Kidney glomerular epithelial cell (primary cell): Measurements from ENCODE around the gene CDC42BPA.
"Not testable (repeated sequence)": the region's sequence is repeated elsewhere in the genome, so short reads cannot be mapped to it uniquely, and the experiment has no call there.

Experiments used
- DNase-seq: peaks from one replicate; lab custom pipeline; 2025; lab: John Stamatoyannopoulos, UW

Gene CDC42BPA

DNA sequence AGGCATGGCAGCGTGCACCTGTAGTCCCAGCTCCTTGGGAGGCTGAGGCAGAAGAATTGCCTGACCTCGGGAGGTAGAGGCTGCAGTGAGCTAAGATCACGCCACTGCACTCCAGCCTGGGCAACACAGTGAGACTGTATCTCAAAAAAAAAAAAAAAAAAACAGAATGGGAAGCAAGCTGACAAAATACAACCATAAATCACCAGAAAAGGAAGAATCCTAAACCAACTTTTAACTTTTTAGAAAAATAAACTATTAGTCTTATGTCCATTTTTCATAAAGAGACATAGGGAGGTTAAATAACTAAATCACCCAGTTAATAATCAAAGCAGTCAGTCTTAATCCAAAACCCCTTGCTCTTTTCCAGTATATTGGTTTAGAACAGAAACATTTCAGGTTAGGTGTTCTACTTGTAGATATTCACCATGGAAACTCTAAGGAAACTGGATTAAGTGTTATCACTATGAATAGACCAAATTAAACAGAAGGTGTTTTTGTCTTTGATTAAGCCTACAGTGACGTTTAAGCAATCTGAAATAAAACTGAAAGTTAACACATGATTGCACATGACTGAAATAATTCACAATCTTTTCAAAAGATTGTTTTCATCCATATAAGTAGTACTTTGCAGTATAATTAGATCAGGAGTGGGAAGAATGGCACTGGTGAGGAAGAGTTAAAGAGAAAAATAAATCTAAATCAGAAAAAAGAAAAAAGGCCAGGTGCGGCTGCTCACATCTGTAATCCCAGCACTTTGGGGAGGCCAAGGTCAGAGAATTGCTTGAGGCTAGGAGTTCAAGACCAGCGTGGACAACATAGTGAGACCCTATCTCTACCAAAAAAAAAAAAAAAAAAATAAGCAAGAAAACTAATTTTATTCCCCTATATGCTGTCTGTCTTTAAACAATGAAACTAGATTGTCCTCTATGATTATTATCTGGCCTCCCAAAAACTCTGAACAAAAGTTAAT lies 9.6 kb downstream of the CDC42BPA start:
- no peak for DNase-seq

DNA sequence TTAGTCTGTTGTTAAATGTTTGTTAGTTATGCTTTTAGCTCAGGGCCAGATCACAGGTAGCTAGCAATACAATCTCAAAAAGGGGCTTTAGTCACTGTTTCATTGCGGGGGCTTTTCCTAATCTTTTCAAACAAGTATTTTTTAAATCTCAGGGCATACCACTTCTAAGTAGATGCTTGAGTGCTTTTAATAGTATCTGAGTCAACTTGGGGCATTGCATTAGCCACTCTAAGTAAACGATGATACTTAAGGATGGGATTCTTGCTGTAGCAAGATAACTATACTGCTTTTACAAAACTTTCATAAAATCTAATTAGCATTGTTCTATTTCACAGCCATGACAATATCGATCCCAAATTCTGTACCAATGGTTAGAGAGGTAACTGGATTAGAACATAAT lies 11.6 kb downstream of the CDC42BPA start:
- DNase-seq, result no peak

- no peak for DNase-seq
Measured at GRCh38 chr1:227305894-227306626, 12.2 kb downstream of the CDC42BPA start.

DNA sequence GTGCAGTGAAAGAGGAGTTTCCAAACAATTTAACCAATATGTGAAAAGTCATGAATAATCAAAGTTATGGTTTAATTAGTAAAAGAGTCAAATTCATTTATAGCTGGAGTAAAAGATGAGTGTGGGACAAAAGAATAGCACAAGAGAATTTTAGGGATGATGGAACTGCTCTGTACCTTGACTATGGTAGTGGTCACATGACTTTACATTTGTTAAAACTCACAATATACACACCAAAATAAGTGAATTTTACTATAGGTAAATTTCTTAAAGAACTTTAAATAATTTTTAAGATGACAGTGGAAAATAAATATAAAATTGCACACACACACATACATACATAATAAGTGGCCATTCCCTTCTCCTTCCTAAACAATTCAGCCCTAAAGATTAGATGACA lies 13.6 kb downstream of the CDC42BPA start:
- no peak for DNase-seq

GRCh38 chr1:227303662-227304061 lies 14.6 kb downstream of the CDC42BPA start:
- DNase-seq, result no peak

- no peak for DNase-seq
Measured at GRCh38 chr1:227300682-227301081, 17.6 kb downstream of the CDC42BPA start.

GRCh38 chr1:227299688-227300087 lies 18.6 kb downstream of the CDC42BPA start:
- DNase-seq, result no peak

GRCh38 chr1:227299241-227299627 lies 19.1 kb downstream of the CDC42BPA start:
- DNase-seq, result peak; percentile 39

DNA sequence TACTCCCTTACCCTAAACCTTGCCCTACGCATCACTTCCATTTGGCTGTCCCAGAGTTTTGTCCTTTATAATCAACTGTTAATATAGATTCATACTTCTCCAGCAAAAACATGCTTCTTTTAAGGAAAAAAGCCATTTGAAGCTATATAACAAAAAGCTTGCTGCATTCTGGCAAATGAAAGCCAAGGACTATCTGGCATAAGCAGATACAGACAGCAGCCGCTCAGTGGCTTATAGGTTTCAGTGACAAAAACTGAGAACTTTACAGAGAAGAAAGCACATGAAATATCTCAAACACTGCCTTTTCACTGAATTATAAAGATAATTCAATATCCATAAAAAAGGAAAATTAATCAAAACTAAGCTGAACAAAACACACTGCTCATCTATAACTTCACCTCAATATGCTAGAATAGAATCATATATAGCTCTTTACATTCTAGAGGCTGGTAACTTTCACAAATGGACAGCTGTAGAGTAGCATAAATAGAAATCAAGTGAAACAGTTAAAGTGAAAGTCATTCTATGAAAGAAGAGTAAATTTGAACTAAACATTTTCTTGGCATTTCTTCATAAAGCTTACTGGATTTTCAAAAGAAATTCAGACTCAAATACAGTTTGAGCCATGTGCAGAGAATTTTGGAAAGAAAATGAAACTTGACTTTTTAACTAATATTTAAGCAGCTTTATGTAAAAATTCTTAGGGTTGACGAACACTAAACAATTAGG lies 19.6 kb downstream of the CDC42BPA start:
- DNase-seq, result no peak

DNA sequence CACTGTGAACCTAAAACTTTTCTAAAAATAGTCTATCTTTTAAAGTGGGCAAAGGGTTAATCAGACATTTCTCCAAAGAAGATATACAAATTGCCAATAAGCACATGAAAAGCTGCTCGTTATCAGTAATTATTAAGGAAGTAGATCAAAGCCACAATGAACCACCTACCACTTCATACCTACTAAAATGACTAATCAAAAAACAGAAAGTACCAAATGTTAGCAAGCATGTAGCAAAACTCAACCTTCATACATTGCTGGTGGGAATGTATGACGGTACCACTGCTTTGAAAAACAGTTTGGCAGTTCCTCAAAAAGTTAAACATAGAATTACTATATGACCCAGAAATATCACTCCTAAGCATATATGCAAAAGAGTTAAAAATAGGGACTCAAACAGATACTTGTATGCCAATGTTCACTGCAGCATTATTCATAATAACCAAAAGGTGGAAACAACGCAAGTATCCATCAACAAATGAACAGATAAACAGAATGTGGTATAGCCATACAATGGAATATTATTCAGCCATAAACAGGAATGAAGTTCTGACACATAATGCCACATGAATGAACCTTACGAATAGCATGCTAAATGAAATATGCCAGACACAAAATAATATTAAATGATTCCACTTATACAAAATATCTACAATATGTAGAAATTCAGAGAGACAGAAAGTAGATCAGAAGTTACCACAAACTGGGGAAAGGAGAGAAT lies 21.1 kb downstream of the CDC42BPA start:
- DNase-seq, result no peak

- no peak for DNase-seq
Measured at GRCh38 chr1:227295609-227296008, 22.7 kb downstream of the CDC42BPA start.

- DNase-seq, result no peak
Measured at GRCh38 chr1:227285745-227286144, 32.5 kb downstream of the CDC42BPA start.

DNA sequence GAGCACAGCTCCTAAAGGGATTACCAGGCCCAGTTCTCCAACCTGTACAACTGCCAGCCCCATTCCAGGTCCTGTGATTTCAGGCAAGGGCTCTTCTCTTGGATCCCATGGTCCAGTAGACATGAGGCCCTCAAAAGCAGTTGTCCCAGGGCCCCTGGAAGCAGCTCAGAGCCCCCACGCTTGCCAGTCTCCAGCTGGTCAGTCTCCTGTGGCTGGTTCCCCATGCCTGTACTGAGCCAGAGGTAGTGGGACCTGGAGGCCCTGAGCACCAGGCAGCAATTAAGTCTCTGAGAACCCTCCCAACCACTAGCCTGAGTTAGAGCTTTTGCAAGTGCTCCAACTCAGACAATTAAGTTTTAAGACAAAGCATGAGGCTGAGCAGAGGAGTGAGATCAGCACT lies 36.9 kb downstream of the CDC42BPA start:
- DNase-seq, result no peak

DNA sequence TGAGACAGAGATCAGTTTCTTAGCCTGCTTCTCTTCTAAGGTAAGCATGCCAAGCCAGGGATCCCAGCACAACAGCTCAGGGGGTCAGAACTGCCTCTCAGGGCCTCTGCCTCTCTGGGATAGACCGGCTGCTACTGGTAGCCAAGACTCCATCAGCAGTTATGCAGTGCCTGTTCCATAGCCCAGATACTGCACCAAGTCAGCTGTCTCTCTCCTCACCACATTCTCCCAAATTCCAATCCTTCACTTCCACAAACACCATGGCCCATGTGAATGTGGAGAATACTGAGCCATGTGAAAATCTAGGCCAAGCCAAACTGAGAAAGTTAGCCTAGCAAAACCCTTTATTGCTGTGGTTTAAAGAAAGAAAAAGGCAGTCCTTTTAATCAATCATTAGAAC lies 37.5 kb downstream of the CDC42BPA start:
- DNase-seq, result no peak

- DNase-seq, result not testable (repeated sequence)
Measured at GRCh38 chr1:227276156-227276693, 42.1 kb downstream of the CDC42BPA start.

- peak; percentile 36 for DNase-seq
Measured at GRCh38 chr1:227273557-227273956, 44.7 kb downstream of the CDC42BPA start.

DNA sequence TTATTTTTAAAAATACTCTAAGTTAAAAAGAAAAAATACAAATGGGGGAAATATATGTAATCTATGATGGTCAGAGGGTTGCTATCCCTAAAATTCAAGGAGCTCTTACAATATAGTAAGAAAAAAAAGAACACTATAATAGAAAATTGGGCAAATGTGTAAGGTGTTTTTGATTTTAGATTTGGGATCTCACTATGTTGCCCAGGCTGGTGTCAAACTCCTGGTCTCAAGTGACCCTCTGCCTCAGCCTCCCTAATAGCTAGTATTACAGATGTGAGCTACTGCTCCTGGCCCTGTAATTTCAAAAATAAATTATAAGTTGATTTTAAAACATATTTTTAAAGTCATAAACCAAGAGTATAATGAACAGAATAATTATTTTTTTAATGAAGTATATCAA lies 45.9 kb downstream of the CDC42BPA start:
- no peak for DNase-seq

DNA sequence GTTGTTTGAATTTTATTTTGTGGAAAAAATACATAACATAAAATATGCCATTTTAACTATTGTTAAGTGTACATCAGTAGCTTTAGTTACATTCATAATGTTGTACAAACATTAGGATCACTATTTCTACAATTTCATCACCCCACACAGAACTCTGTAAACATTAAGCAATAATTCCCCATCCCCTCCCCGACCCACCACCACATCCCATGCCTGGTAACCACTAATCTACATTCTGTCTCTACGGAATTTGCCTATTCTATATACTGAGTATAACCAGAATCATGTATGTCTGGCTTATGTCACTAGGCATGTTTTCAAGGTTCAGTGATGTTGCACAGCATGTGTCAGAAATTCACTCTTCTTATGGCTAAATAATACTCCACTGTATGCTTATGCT lies 47.7 kb downstream of the CDC42BPA start:
- no peak for DNase-seq

DNA sequence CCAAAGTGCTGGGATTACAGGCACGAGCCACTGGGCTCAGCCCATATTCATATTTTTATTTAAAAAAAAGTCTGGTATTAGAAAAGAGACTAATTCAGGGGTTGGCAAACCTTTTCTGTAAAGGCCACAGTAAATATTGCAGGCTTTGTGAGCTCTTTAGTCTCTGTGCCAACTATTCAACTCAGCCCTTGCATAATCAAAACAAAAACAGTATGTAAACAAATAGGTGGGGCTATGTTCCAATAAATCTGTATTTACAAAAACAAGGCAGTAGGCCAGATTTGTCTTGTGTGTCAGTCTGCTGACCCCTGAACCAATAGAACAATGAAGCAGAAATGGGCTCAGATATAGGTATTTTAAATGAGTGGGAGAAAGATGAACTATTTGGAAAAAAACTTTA lies 49.3 kb downstream of the CDC42BPA start:
- no peak for DNase-seq

DNA sequence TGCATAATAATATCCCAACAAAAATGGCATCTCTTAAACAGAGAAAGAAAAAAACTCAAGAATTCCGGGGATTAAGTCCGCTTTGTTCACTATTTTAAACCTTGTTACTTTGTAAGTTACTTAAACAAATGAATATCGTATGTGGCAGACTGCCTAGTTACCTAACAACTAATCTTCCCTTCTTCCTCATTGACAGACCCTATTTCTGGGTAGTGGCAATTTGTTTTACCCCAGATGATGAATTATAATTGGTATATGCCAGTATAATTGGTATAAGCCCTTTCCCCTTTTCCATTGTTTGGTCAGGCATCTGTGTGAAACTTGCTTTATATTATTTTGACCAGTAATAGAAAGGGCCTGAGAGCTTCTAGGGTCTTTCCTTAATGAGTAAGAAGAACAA lies 52.4 kb downstream of the CDC42BPA start:
- DNase-seq, result no peak

- DNase-seq, result no peak
Measured at GRCh38 chr1:227263869-227264268, 54.4 kb downstream of the CDC42BPA start.

GRCh38 chr1:227261501-227261900 lies 56.8 kb downstream of the CDC42BPA start:
- no peak for DNase-seq
